ENCODE measurements around the gene CSRP2. TPM values are rescaled to one million over a fixed set of nuclear protein-coding genes. Genes with fewer than 3 reads are reported as not detected.

CSRP2 gene
- total RNA-seq, 1 experiment from 2014 or later: 7.8 TPM

DNA sequence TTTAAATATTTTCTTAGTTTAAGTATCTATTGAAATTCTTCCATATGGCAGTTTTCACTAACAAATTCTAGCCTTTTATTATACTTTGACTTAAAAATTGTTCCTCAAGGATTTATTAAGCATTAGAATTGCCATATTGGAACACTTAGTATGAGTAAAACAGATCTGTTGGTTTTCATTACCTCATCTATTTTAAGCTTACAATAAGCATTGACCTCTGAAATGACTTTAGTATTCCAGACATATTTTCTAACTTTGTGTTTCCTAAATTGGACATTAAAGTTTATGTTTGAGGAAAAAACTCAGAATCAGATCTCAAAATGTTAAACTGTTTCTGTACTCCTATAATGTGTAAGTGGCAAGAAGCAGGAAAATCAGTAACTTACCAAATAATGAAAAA is 48.4 kb downstream of the CSRP2 start:
- TF ChIP-seq TCF7L2 (IDR thresholded peaks at IDR 0.05; ENCODE audit: low read depth, low read length) (no peak), SIN3A (IDR thresholded peaks at IDR 0.05; ENCODE audit: borderline replicate concordance, insufficient read depth, low read depth, low read length) (no peak), POLR2AphosphoS5 (IDR thresholded peaks at IDR 0.05; ENCODE audit: low read depth, low read length) (no peak), CTCF (IDR thresholded peaks at IDR 0.05) (no peak)
- TF ChIP-seq, protein P1, sequence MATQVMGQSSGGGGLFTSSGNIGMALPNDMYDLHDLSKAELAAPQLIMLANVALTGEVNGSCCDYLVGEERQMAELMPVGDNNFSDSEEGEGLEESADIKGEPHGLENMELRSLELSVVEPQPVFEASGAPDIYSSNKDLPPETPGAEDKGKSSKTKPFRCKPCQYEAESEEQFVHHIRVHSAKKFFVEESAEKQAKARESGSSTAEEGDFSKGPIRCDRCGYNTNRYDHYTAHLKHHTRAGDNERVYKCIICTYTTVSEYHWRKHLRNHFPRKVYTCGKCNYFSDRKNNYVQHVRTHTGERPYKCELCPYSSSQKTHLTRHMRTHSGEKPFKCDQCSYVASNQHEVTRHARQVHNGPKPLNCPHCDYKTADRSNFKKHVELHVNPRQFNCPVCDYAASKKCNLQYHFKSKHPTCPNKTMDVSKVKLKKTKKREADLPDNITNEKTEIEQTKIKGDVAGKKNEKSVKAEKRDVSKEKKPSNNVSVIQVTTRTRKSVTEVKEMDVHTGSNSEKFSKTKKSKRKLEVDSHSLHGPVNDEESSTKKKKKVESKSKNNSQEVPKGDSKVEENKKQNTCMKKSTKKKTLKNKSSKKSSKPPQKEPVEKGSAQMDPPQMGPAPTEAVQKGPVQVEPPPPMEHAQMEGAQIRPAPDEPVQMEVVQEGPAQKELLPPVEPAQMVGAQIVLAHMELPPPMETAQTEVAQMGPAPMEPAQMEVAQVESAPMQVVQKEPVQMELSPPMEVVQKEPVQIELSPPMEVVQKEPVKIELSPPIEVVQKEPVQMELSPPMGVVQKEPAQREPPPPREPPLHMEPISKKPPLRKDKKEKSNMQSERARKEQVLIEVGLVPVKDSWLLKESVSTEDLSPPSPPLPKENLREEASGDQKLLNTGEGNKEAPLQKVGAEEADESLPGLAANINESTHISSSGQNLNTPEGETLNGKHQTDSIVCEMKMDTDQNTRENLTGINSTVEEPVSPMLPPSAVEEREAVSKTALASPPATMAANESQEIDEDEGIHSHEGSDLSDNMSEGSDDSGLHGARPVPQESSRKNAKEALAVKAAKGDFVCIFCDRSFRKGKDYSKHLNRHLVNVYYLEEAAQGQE (IDR thresholded peaks at IDR 0.05; ENCODE audit: insufficient read depth in 1 of 2, low read depth in 2 of 2, low read length in 1 of 2): no peak
- Histone ChIP-seq H3K27ac (ENCODE audit: low read length) (no peak overlapping the region), H3K4me1 (ENCODE audit: control insufficient read depth, insufficient read depth, low read length) (no peaks in the 10 kb centered on the region), H3K9me3 (ENCODE audit: control insufficient read depth, insufficient read depth, low read depth, low read length) (no peaks in the 10 kb centered on the region), H3K36me3 (ENCODE audit: control insufficient read depth, insufficient read depth, low read length) (peaks cover 6% of the 10 kb centered on the region; the same call in 1 of the 2 replicates), H3K27me3 (ENCODE audit: control insufficient read depth, insufficient read depth, low read length) (no peaks in the 10 kb centered on the region), H3K4me3 (ENCODE audit: low read depth in 2 of 2, low read length in 2 of 2) (no peak overlapping the region)
- in situ Hi-C loops (cut with HindIII; ENCODE audit: low pct_unique_long_range_greater_than_20kb, low sequenced_read_pairs) (no loop called here), intact Hi-C loops (cut with micrococcal nuclease; ENCODE audit: unreplicated experiment) (no loop called here)
- ChIA-PET POLR2A (no interaction called here), CTCF (no interaction called here)
- DNase-seq (ENCODE audit: low read depth, low spot score) (no peak), ATAC-seq (no peak)
- BruUV-seq (replicated peaks): no TSS peak

- H3K27ac ChIP-seq (ENCODE audit: low read length): no peak overlapping the region
- ATAC-seq (peak; percentile 73), DNase-seq (ENCODE audit: low read depth, low spot score) (no peak)
- no peak overlapping the region for H3K4me3 ChIP-seq (ENCODE audit: low read depth in 2 of 2, low read length in 2 of 2)
- no TSS peak for BruUV-seq (replicated peaks)
- in situ Hi-C loops (cut with HindIII; ENCODE audit: low pct_unique_long_range_greater_than_20kb, low sequenced_read_pairs) (no loop called here), intact Hi-C loops (cut with micrococcal nuclease; ENCODE audit: unreplicated experiment) (loop anchor here (10.0 kb wide), 1 partner anchor 194 kb away; no protein-coding TSS in a partner anchor)
- no peak for TF ChIP-seq TCF7L2 (IDR thresholded peaks at IDR 0.05; ENCODE audit: low read depth, low read length)
- no peak for TF ChIP-seq SIN3A (IDR thresholded peaks at IDR 0.05; ENCODE audit: borderline replicate concordance, insufficient read depth, low read depth, low read length)
- TF ChIP-seq CTCF (IDR thresholded peaks at IDR 0.05): peak; percentile 82
- TF ChIP-seq, protein P1 (IDR thresholded peaks at IDR 0.05; ENCODE audit: insufficient read depth in 1 of 2, low read depth in 2 of 2, low read length in 1 of 2): no peak
- H3K36me3 ChIP-seq (ENCODE audit: control insufficient read depth, insufficient read depth, low read length): peaks cover 6% of the 10 kb centered on the region; the same call in 1 of the 2 replicates
- ChIA-PET POLR2A (interaction anchor here (0.7 kb wide), 1 partner anchor 443 kb away, joined by 3 read pairs; no protein-coding TSS in a partner anchor), CTCF (no interaction called here)
- no peaks in the 10 kb centered on the region for H3K4me1 ChIP-seq (ENCODE audit: control insufficient read depth, insufficient read depth, low read length)
- no peaks in the 10 kb centered on the region for H3K9me3 ChIP-seq (ENCODE audit: control insufficient read depth, insufficient read depth, low read depth, low read length)
- H3K27me3 ChIP-seq (ENCODE audit: control insufficient read depth, insufficient read depth, low read length): no peaks in the 10 kb centered on the region
Measured at GRCh38 chr12:76820888-76821482, 57.8 kb downstream of the CSRP2 start.

Measured in Panc1 (cell line).